ENCODE data around the gene RCOR2.

The RCOR2 gene

DNA sequence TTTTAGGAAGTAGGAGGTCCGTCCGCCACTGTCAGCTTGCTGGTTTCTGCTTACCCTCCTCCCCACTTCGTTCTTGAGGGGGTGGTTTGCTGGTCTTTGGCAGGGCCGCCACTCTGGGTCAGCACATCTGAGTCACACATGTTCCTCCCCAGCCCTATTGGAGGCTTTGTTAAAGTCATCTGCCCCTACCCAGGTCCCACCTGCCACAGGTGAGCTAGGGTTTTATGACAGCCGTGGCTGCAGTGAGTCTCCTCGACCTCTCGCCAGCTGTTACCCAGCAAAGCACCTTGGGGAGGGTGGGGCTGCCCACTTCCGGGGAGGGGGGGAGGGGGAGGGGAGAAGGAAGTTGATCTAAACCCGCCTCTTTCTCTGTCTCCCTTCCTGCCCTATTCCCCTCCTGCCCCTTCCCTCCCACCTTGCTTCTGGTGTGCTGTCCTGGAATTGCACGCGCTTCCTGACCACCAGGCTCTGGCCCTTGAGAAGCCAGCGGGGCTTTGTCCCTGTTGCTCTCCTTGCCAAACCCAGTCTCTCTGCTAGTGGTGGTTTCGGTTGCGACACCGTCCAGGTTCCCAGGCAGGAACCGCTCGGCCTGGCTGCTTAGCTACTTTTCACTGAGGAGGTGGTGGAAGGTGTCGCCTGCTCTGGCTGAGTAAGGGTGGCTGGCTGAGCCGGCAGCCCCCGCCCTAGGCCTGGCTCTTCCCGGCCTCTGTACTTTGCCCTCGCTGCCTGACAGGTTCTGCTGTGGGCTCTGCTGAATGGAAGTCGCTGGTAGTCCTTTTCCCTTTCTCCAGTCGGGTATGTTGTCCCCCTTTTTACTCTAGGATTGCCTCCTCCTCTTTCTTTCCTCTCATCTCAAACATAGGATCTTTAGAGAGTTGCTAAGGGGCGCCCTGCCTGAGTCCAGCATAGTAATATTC lies 28.5 kb downstream of the RCOR2 start:
- no peaks in the 10 kb centered on the region for H3K9me3 ChIP-seq (replicated peaks; ENCODE audit: insufficient read depth, low read length)
- no peaks in the 10 kb centered on the region for H3K27me3 ChIP-seq (replicated peaks; ENCODE audit: insufficient read depth, low read length)
- peak overlapping the region; percentile 98 for H3K4me2 ChIP-seq (ENCODE audit: low read depth, low read length)
- peak; percentile 88 for DNase-seq
- H3K4me3 ChIP-seq (ENCODE audit: low read length) = peak overlapping the region; percentile 77
- peaks cover 25% of the 10 kb centered on the region for H3K4me1 ChIP-seq (ENCODE audit: low read length)
- peak overlapping the region; percentile 85 for H3K27ac ChIP-seq (ENCODE audit: low read length)
- TF ChIP-seq EZH2 (optimal IDR thresholded peaks at IDR 0.05; ENCODE audit: low read depth, low read length) = no peak
- TF ChIP-seq, protein P1, sequence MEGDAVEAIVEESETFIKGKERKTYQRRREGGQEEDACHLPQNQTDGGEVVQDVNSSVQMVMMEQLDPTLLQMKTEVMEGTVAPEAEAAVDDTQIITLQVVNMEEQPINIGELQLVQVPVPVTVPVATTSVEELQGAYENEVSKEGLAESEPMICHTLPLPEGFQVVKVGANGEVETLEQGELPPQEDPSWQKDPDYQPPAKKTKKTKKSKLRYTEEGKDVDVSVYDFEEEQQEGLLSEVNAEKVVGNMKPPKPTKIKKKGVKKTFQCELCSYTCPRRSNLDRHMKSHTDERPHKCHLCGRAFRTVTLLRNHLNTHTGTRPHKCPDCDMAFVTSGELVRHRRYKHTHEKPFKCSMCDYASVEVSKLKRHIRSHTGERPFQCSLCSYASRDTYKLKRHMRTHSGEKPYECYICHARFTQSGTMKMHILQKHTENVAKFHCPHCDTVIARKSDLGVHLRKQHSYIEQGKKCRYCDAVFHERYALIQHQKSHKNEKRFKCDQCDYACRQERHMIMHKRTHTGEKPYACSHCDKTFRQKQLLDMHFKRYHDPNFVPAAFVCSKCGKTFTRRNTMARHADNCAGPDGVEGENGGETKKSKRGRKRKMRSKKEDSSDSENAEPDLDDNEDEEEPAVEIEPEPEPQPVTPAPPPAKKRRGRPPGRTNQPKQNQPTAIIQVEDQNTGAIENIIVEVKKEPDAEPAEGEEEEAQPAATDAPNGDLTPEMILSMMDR (IDR thresholded peaks at IDR 0.05; ENCODE audit: low read length) = no peak
- no peak for TF ChIP-seq EZH2phosphoT487 (IDR thresholded peaks at IDR 0.05; ENCODE audit: low read length)
- H2AFZ ChIP-seq (ENCODE audit: low read length) = peak overlapping the region; percentile 68; the same call in 1 of the 2 replicates
- H3K9me2 ChIP-seq (replicated peaks; ENCODE audit: insufficient read depth, low read length) = no peaks in the 10 kb centered on the region
- H4K20me1 ChIP-seq (ENCODE audit: insufficient read depth, low read length) = no peaks in the 10 kb centered on the region; the same call in none of the 2 replicates
- peak overlapping the region; percentile 70 for H3K9ac ChIP-seq (ENCODE audit: low read length)
- peaks cover 21% of the 10 kb centered on the region for H3F3A ChIP-seq (ENCODE audit: insufficient read depth, low read length)
- no peaks in the 10 kb centered on the region for H3K36me3 ChIP-seq (replicated peaks; ENCODE audit: insufficient read depth, low read length)
- H3K79me2 ChIP-seq (ENCODE audit: low read length) = peaks cover 89% of the 10 kb centered on the region

DNA sequence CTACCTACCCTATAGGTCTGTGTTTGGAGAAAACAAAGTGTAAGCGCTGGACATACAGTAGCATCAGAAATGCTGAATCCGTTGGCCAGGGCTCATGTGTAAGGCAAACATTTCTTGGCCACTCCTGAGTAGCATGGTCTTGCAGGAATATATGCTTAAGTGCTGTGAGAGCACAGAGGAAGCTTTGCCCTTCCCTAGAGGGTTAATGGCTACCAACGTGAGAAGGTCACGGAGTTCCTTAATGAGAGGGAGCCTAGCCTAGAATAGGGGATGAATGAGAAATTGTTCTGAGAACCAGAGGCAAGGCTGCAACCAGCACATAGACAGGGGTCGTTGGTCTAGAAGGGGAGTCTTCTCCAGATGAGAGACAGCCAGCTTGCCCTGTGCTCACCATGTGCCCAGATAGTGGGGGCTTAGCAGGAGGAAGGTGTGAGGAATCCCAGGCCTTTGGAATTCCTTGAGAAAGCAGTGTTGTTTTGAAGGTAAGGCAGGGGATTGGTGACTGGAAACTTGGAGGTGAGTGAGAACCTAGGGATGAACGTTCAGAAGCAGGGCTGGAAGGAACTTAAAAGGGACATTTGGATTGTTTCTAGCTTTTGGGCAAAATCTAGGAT lies 29.5 kb downstream of the RCOR2 start:
- no peak for DNase-seq
- Histone ChIP-seq H3K9me2 (replicated peaks; ENCODE audit: insufficient read depth, low read length) (no peaks in the 10 kb centered on the region), H4K20me1 (ENCODE audit: insufficient read depth, low read length) (no peaks in the 10 kb centered on the region; the same call in none of the 2 replicates), H3F3A (ENCODE audit: insufficient read depth, low read length) (peaks cover 21% of the 10 kb centered on the region), H2AFZ (ENCODE audit: low read length) (no peak overlapping the region), H3K9me3 (replicated peaks; ENCODE audit: insufficient read depth, low read length) (no peaks in the 10 kb centered on the region), H3K79me2 (ENCODE audit: low read length) (peaks cover 89% of the 10 kb centered on the region), H3K9ac (ENCODE audit: low read length) (peak overlapping the region; percentile 41; the same call in 1 of the 2 replicates), H3K4me2 (ENCODE audit: low read depth, low read length) (peak overlapping the region; percentile 98), H3K4me3 (ENCODE audit: low read length) (peak overlapping the region; percentile 77), H3K27me3 (replicated peaks; ENCODE audit: insufficient read depth, low read length) (no peaks in the 10 kb centered on the region), H3K27ac (ENCODE audit: low read length) (peak overlapping the region; percentile 85), H3K4me1 (ENCODE audit: low read length) (peaks cover 25% of the 10 kb centered on the region), H3K36me3 (replicated peaks; ENCODE audit: insufficient read depth, low read length) (no peaks in the 10 kb centered on the region)
- no peak for TF ChIP-seq EZH2phosphoT487 (IDR thresholded peaks at IDR 0.05; ENCODE audit: low read length)
- no peak for TF ChIP-seq EZH2 (optimal IDR thresholded peaks at IDR 0.05; ENCODE audit: low read depth, low read length)
- TF ChIP-seq, protein P1 (IDR thresholded peaks at IDR 0.05; ENCODE audit: low read length) = no peak

DNA sequence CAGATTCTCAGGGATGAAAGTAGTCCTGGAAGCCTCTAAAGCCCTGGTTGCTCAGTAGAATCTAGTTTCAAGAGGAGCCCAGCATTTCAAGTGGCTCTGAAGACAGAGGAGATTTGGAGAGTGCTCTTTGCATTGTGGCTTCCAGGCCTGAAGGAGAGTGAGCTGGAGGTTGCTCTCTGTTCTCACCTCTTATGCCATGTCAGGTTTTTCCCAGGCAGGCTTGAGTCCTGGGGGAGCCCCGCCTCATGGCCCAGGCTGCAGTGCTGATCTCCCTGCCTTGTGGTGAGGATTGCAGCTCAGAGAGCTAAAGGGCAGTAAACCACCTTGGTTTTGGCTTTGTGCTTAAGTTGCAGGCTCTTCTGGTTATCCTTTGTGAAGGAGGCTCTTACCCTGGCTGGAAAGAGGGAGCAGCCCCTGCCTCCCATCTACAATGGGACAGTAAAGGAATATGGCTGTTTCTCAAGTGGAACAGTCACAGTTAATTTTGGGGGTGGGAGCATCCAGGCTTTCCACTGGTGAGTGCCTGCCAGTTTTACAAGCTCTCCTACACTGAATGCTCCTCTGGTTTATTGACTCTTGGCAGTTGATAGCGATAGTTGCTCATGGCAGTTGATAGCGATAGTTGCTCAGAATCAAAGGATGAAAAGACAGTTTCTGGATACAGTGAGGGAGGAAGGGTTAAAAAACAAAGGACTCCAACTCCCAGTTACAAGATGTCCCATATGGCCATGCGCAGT lies 32.6 kb downstream of the RCOR2 start:
- Histone ChIP-seq H3K9me3 (replicated peaks; ENCODE audit: insufficient read depth, low read length) (no peaks in the 10 kb centered on the region), H3K9me2 (replicated peaks; ENCODE audit: insufficient read depth, low read length) (no peaks in the 10 kb centered on the region), H3K4me2 (ENCODE audit: low read depth, low read length) (no peak overlapping the region), H3K4me1 (ENCODE audit: low read length) (peaks cover 24% of the 10 kb centered on the region), H3K36me3 (replicated peaks; ENCODE audit: insufficient read depth, low read length) (no peaks in the 10 kb centered on the region), H4K20me1 (ENCODE audit: insufficient read depth, low read length) (no peaks in the 10 kb centered on the region), H3K27me3 (replicated peaks; ENCODE audit: insufficient read depth, low read length) (no peaks in the 10 kb centered on the region), H3K27ac (ENCODE audit: low read length) (no peak overlapping the region), H3K9ac (ENCODE audit: low read length) (no peak overlapping the region), H2AFZ (ENCODE audit: low read length) (no peak overlapping the region), H3F3A (ENCODE audit: insufficient read depth, low read length) (peaks cover 21% of the 10 kb centered on the region), H3K4me3 (ENCODE audit: low read length) (no peak overlapping the region), H3K79me2 (ENCODE audit: low read length) (peaks cover 82% of the 10 kb centered on the region)
- DNase-seq = no peak
- TF ChIP-seq EZH2 (optimal IDR thresholded peaks at IDR 0.05; ENCODE audit: low read depth, low read length) (no peak), EZH2phosphoT487 (IDR thresholded peaks at IDR 0.05; ENCODE audit: low read length) (no peak)
- TF ChIP-seq, protein P1 (IDR thresholded peaks at IDR 0.05; ENCODE audit: low read length) = no peak
